Smooth muscle cell (in vitro differentiated cells): ENCODE results near the gene RAB31. TPM values are rescaled to one million over a fixed set of nuclear protein-coding genes. Genes with fewer than 3 reads are reported as not detected.

Experiments
- DNase-seq: peaks from one replicate; lab custom pipeline; 2025; ENCODE audit not compliant: unreplicated experiment; lab: John Stamatoyannopoulos, UW
- H2AFZ ChIP-seq: fragments of 200-600 bp; sonication (generic); 2 replicates; pipeline ENCODE4 v1.6.0; 2016; ENCODE audit warnings: antibody characterized with exemption, low read depth, mild to moderate bottlenecking
- H3F3A ChIP-seq: fragments of 200-600 bp; sonication (generic); 2 replicates; pipeline ENCODE4 v1.6.0; 2017; ENCODE audit warnings: antibody characterized with exemption, low read depth
- H3K27ac ChIP-seq: fragments of 200-600 bp; sonication (generic); 2 replicates; pipeline ENCODE4 v1.5.1; 2016; ENCODE audit warnings: low read depth, mild to moderate bottlenecking
- H3K27me3 ChIP-seq: fragments of 200-600 bp; sonication (generic); 2 replicates; pipeline ENCODE4 v1.6.1; 2016; ENCODE audit warnings: low read depth, mild to moderate bottlenecking
- H3K36me3 ChIP-seq: fragments of 200-600 bp; sonication (generic); 2 replicates; pipeline ENCODE4 v1.5.1; 2016; ENCODE audit warnings: low read depth
- H3K4me1 ChIP-seq: fragments of 200-600 bp; sonication (generic); 2 replicates; pipeline ENCODE4 v1.5.1; 2016; ENCODE audit warnings: low read depth
- H3K4me2 ChIP-seq: fragments of 200-600 bp; sonication (generic); 2 replicates; pipeline ENCODE4 v1.6.0; 2016; ENCODE audit warnings: mild to moderate bottlenecking
- H3K4me3 ChIP-seq: fragments of 200-600 bp; sonication (generic); 2 replicates; pipeline ENCODE4 v1.5.1; 2016; ENCODE audit warnings: mild to moderate bottlenecking
- H3K79me2 ChIP-seq: fragments of 200-600 bp; sonication (generic); 2 replicates; pipeline ENCODE4 v1.6.0; 2016; ENCODE audit warnings: low read depth, mild to moderate bottlenecking
- H3K9ac ChIP-seq: fragments of 200-600 bp; sonication (generic); 2 replicates; pipeline ENCODE4 v1.6.0; 2016; ENCODE audit warnings: low read depth
- H3K9me3 ChIP-seq: fragments of 200-600 bp; sonication (generic); replicated peaks from 2 replicates; pipeline ENCODE4 v1.5.1; 2016; ENCODE audit warnings: low read depth
- H4K20me1 ChIP-seq: fragments of 200-600 bp; sonication (generic); 2 replicates; pipeline ENCODE4 v1.6.0; 2016; ENCODE audit warnings: low read depth
- WGBS: methylation state at CpG from one replicate; pipeline ENCODE4 v1.1.7; 2016; ENCODE audit warnings: low lambda C conversion rate; 5-methylcytosine and 5-hydroxymethylcytosine counted together
- polyA plus RNA-seq: library from polyadenylated mRNA; unstranded; fragments of >200 nt; fragmentation: Nextera tagmentation; extraction: Ambion mirVana; gene quantifications from 2 replicates; pipeline ENCODE4 v1.2.1, GENCODE V29; 2016
- total RNA-seq: library from RNA; depleted of rRNA; stranded (reverse); fragments of >200 nt; gene quantifications from 2 replicates; pipeline ENCODE4 v1.2.3, GENCODE V29; 2014
- TF ChIP-seq, protein P1 (sequence below): fragments of 200-600 bp; sonication (generic); IDR thresholded peaks from 2 replicates; pipeline ENCODE4 v1.5.1; 2017; ENCODE audit warnings: borderline replicate concordance, mild to moderate bottlenecking, antibody characterized with exemption; ENCODE audit not compliant: insufficient read depth, poor library complexity, severe bottlenecking

The RAB31 gene
- total and polyA plus RNA-seq, 2 experiments from 2014 or later = 116 to 414 TPM

DNA sequence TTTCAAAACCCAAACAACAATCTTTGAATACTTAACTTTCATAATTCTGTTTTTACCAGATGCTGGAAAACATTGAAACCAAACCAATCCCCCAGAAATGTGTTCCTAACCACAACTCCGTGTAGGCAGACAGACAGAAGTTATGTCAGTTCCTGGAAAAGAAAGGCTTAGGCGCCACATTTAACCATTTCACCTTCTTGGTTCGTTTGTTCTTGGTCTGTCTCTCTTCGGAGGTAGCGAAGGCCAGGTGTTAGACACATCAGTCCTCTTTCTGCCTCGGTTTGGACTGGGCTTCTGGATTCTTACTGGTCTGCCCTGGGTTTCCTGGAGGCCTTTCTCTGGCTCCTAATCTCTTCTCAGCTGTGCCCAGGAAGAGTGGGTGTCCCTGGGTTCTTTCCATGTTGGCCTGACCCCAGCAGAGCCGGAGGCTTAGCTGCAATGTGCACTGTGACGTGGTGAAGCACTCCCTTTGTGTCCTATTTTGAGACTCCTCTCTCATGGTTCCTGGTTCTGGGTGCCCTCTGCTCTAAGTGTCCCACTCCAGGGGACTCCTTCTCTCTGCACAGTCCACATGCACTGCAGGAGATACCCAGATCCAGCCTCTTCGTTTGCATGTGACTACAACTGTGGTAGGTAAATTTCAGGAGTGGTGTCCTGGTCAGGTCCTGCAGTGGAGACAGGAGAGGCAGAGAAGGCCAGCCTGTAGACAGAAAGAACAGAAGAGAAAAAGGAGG, 23.1 kb upstream of the RAB31 start:
- H3F3A ChIP-seq = peaks cover 27% of the 10 kb centered on the region
- H3K79me2 ChIP-seq = no peaks in the 10 kb centered on the region
- no peak overlapping the region for H3K4me3 ChIP-seq
- peak overlapping the region; percentile 70 for H3K4me2 ChIP-seq
- WGBS = 38% methylated on average over 9 of the region's 9 CpGs
- no peaks in the 10 kb centered on the region for H3K36me3 ChIP-seq
- no peaks in the 10 kb centered on the region for H3K9me3 ChIP-seq
- H4K20me1 ChIP-seq = no peaks in the 10 kb centered on the region
- DNase-seq = no peak
- no peaks in the 10 kb centered on the region for H3K27me3 ChIP-seq
- H2AFZ ChIP-seq = peak overlapping the region; percentile 67
- TF ChIP-seq, protein P1, sequence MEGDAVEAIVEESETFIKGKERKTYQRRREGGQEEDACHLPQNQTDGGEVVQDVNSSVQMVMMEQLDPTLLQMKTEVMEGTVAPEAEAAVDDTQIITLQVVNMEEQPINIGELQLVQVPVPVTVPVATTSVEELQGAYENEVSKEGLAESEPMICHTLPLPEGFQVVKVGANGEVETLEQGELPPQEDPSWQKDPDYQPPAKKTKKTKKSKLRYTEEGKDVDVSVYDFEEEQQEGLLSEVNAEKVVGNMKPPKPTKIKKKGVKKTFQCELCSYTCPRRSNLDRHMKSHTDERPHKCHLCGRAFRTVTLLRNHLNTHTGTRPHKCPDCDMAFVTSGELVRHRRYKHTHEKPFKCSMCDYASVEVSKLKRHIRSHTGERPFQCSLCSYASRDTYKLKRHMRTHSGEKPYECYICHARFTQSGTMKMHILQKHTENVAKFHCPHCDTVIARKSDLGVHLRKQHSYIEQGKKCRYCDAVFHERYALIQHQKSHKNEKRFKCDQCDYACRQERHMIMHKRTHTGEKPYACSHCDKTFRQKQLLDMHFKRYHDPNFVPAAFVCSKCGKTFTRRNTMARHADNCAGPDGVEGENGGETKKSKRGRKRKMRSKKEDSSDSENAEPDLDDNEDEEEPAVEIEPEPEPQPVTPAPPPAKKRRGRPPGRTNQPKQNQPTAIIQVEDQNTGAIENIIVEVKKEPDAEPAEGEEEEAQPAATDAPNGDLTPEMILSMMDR = no peak
- peak overlapping the region; percentile 75 for H3K9ac ChIP-seq
- H3K27ac ChIP-seq = peak overlapping the region; percentile 90
- H3K4me1 ChIP-seq = peaks cover 10% of the 10 kb centered on the region

DNA sequence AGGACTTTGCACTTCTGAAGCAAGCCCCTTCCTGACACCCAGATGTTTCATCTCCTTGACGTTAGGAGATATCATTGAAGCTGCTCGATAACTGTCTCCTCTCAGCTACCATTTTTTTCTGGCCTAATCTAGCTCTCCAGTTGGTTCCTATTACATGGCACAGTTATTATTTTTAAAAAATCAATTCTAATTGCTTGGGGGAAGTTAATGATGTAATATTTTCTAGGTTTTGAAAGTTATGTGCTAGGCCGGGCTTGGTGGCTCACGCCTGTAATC, 22.5 kb upstream of the RAB31 start:
- H3K27ac ChIP-seq = peak overlapping the region; percentile 90
- peaks cover 27% of the 10 kb centered on the region for H3F3A ChIP-seq
- no peaks in the 10 kb centered on the region for H3K36me3 ChIP-seq
- H2AFZ ChIP-seq = peak overlapping the region; percentile 67
- 73% methylated on average over 4 of the region's 4 CpGs for WGBS
- H3K4me2 ChIP-seq = peak overlapping the region; percentile 70
- TF ChIP-seq, protein P1 = no peak
- no peaks in the 10 kb centered on the region for H4K20me1 ChIP-seq
- H3K79me2 ChIP-seq = no peaks in the 10 kb centered on the region
- H3K4me3 ChIP-seq = no peak overlapping the region
- peak overlapping the region; percentile 75 for H3K9ac ChIP-seq
- H3K4me1 ChIP-seq = peaks cover 10% of the 10 kb centered on the region
- H3K9me3 ChIP-seq = no peaks in the 10 kb centered on the region
- no peaks in the 10 kb centered on the region for H3K27me3 ChIP-seq
- DNase-seq = no peak

DNA sequence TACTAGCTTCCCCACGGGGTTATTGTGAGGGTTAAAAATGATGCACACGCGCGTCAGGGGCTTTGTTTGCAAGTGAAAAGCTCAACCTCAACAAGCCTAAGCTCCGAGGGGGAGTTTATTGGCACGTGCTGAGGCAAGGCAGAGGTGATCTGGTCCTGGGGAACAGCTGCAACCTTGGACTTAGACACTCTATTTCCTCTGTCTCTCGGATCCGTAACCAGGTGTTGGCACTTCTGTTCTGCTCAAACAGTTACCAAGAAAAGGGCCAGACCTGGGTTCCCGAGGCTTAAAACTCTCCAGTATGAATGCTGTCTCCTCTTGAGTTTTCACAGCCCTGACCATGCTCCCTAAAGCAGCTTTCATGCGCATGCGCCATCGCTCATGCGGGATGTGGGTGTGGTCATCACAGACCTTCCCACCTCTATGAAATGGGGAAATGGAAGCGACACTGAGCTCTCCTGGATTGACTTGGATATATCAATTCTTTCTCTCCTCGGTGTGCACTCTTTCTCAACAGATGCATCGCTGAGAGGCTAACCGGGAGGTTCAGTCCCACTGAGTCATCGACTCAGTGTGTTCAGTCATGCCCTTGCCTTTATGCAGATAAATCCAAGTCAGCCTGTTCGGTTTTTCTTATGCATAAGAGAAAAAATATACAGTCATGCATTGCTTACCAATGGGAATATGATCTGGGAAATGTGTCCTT, 19.9 kb upstream of the RAB31 start:
- H4K20me1 ChIP-seq = no peaks in the 10 kb centered on the region
- peak overlapping the region; percentile 54 for H3K4me2 ChIP-seq
- H3K9me3 ChIP-seq = no peaks in the 10 kb centered on the region
- H2AFZ ChIP-seq = no peak overlapping the region
- no peaks in the 10 kb centered on the region for H3K27me3 ChIP-seq
- no peak overlapping the region for H3K9ac ChIP-seq
- H3K79me2 ChIP-seq = no peaks in the 10 kb centered on the region
- TF ChIP-seq, protein P1 = no peak
- no peak overlapping the region for H3K4me3 ChIP-seq
- H3K27ac ChIP-seq = no peak overlapping the region
- H3K36me3 ChIP-seq = no peaks in the 10 kb centered on the region
- H3K4me1 ChIP-seq = peaks cover 10% of the 10 kb centered on the region
- no peak for DNase-seq
- H3F3A ChIP-seq = peaks cover 27% of the 10 kb centered on the region
- WGBS = 65% methylated on average over 19 of the region's 19 CpGs
